Nucleus accumbens (tissue), 56 donors: ENCODE measurements around the gene NRL.

Experiments
- DNase-seq, 56 donors: peaks; one replicate each; lab custom pipeline; 2025; lab: John Stamatoyannopoulos, UW

NRL gene

GRCh38 chr14:24145690-24146452, 31.1 kb upstream of the NRL start:
- DNase-seq: no peak

GRCh38 chr14:24145219-24145618, 30.5 kb upstream of the NRL start:
- no peak for DNase-seq

DNA sequence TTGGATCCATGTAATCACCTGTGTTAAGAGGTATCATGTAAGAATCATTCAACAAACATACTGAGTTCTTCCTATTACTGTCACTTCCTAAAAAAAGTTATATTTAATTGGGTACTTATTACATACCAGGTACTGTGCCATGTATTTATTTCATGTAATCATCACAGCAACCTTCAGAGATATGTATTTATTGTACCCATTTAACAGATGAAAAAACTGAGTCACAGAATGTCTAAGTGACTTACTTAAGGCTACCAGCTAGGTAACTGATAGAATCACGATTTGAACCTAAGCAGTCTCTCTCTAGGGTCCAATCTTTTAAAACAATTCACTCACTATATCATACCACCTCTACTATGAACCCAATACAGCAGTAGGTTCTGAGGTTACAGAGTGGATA, 29.7 kb upstream of the NRL start:
- DNase-seq: no peak

- DNase-seq: no peak
These were observed 28.8 kb upstream of the NRL start for GRCh38 chr14:24143511-24143910.

GRCh38 chr14:24141097-24141880, 26.5 kb upstream of the NRL start, which contains the start of gene EMC9:
Gene EMC9, minus strand, starts transcription at chr14:24141591. Its CDS starts 287 bp downstream, at chr14:24141304.
- peak; percentile 90 to 100 (median 99) for DNase-seq

DNA sequence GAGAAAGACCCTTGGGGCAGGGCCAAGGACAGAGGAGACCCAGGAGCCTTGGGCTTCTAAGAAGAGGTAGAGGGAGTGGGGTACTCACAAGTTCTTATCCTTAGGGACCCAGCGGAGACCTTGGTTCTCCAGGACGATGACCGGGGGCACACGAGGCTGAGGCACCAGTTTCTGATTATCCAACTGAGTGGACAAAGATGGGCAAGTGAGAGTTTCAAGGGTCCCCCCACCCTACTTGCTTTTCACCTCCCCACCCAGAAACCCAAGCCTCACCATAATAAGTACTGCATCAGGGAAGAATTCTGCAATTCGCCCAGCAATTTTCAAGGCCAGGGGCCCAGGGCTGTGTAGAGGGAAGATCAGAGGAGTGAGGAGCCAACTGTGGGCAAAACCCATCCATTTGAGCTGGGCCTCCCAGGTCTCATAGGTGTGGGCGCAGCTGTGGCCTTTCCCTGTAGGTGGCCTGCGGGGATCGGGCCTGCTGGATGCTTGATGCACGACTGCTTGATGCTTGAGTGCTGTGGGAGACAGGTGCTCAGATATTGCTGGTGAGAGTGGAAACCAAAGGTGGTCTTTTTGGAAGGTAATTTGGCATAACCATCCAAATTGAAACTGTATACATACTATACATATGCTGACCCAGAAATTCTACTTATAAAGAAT, 24.7 kb upstream of the NRL start:
- no peak for DNase-seq

- no peak for DNase-seq
These were observed 23.9 kb upstream of the NRL start for GRCh38 chr14:24138396-24139271.

GRCh38 chr14:24137529-24138395, 23.0 kb upstream of the NRL start:
- DNase-seq: no peak

- DNase-seq: no peak
These were observed 22.2 kb upstream of the NRL start for GRCh38 chr14:24136684-24137528.

- peak; percentile 48 to 95 (median 89) for DNase-seq
These were observed 21.3 kb upstream of the NRL start, which contains the start of gene PSME1 for GRCh38 chr14:24135834-24136683. Gene PSME1, plus strand, starts transcription at chr14:24136194. Its CDS starts 69 bp downstream, at chr14:24136263.

DNA sequence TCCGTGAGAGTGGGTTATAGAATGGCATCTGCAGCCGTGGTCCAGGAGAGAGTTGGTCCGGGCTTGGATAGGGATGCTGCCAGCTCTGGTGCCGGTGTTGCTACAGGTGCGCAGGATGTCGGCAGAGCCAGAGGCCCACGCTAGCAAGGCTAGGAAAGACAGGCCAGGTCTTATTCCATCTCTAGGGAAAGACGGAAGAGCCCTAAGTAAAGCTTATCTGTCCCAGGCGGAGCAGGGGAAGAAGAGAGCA, 20.8 kb upstream of the NRL start:
- DNase-seq: peak in 2 of 56 donors; percentile 44 to 49

DNA sequence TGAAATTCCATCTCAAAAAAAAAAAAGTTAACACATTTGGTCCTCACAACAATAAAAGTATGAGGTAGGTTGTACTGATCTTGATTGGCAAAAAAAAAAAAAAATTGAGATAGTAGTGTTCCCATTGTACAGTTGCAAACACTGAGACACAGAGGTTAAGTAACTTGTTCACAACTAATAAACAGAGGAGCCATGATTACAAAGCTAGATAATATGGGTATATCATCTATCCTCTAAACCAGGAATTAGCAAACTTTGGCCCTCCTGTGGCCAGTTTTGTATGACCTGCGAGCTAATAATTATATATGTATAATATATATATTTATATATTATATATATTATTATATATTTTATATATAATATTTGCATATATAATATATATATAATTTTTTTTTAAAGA, 19.0 kb upstream of the NRL start:
- no peak for DNase-seq

DNA sequence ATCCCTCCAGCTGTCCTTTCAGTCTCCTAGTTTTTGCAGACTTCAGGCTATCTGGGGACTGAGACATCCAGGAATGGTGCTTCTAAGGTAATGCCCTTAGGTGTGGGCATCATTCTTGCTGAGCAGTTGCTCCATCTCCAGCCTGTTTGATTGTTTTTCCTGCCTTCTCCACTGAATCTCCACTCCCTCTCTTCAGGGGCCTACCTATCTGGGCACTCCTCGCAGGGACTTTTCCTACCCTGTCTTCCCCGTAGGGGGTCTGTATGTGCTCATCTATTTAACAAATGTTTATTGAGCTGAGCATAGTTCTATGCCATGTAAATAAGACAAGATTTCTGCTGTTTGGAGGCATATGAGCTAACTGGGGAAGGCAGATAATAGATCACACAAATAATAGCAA, 18.2 kb upstream of the NRL start:
- no peak for DNase-seq

DNA sequence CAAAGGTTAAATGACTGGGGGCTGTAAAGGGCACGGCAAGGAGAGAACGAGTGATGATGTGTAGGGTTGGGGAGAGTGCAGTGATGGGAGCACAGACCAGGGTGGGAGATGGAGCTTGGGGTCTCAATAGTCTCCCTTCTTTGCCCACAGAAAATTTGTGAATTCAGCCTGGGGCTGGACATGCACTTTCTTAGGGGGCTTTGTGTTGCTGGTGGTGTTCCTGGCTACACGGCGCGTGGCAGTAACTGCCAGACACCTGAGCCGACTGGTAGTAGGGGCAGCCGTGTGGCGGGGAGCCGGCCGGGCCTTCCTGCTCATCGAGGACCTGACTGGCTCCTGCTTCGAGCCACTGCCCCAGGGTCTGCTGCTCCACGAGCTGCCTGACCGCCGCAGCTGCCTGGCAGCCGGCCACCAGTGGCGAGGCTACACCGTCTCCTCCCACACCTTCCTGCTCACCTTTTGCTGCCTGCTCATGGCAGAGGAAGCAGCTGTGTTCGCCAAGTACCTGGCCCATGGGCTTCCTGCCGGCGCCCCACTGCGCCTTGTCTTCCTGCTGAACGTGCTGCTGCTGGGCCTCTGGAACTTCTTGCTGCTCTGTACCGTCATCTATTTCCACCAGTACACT, 17.4 kb upstream of the NRL start:
- DNase-seq: no peak

DNA sequence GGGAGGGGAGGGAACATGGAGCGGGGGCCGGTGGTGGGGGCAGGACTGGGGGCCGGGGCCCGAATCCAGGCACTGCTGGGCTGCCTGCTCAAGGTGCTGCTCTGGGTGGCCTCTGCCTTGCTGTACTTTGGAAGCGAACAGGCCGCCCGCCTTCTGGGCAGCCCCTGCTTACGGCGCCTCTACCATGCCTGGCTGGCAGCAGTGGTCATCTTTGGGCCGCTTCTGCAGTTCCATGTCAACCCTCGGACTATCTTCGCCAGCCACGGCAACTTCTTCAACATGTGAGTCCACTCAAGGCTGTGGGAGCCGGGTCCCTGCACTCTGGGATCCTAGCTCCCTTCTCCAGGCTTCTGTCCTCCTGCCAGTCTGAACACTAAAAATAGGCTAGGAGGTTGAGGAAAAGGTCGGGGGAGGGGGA, 16.8 kb upstream of the NRL start:
- DNase-seq: no peak

- DNase-seq: no peak
These were observed 16.2 kb upstream of the NRL start for GRCh38 chr14:24130717-24131548.
